ENCODE data around the gene TCF20.

DNA sequence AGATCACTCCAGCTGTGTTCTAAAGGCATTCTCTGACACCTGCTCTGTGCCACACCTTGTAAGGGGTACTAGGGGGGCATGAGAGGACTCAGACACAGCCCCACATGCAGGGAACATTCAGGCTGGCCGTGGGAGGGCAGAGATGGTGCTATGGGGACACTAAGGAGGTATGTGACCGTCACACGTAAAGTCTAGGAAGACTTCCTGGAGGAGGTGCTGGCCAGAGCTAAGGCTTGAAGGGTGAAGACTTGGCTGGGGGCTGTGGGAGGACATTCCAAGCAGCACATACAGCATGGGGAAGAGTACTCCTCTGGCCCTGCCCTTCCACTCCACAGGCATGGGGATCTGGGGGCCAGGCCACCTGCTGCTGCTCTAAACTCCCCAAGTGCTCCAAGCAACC, 48.5 kb upstream of the TCF20 start:
- TF ChIP-seq SMC3 (IDR thresholded peaks at IDR 0.05; ENCODE audit: low read depth, low read length) (no peak), MXI1 (IDR thresholded peaks at IDR 0.05; ENCODE audit: low read depth, low read length) (no peak), RAD21 (IDR thresholded peaks at IDR 0.05; ENCODE audit: low read length) (no peak), NFIC (IDR thresholded peaks at IDR 0.05; ENCODE audit: borderline replicate concordance) (no peak), FOSL2 (IDR thresholded peaks at IDR 0.05; ENCODE audit: borderline replicate concordance, low read depth) (no peak), TAF1 (IDR thresholded peaks at IDR 0.05; ENCODE audit: borderline replicate concordance, low read depth, low read length) (no peak), EP300 (IDR thresholded peaks at IDR 0.05; ENCODE audit: borderline replicate concordance in 1 of 2, low read depth in 1 of 2, low read length in 1 of 2) (no peak), TCF12 (IDR thresholded peaks at IDR 0.05) (no peak), CHD2 (IDR thresholded peaks at IDR 0.05; ENCODE audit: low read length, partially characterized antibody) (no peak), POLR2AphosphoS5 (IDR thresholded peaks at IDR 0.05; ENCODE audit: low read depth, low read length) (no peak)
- TF ChIP-seq, protein P1, sequence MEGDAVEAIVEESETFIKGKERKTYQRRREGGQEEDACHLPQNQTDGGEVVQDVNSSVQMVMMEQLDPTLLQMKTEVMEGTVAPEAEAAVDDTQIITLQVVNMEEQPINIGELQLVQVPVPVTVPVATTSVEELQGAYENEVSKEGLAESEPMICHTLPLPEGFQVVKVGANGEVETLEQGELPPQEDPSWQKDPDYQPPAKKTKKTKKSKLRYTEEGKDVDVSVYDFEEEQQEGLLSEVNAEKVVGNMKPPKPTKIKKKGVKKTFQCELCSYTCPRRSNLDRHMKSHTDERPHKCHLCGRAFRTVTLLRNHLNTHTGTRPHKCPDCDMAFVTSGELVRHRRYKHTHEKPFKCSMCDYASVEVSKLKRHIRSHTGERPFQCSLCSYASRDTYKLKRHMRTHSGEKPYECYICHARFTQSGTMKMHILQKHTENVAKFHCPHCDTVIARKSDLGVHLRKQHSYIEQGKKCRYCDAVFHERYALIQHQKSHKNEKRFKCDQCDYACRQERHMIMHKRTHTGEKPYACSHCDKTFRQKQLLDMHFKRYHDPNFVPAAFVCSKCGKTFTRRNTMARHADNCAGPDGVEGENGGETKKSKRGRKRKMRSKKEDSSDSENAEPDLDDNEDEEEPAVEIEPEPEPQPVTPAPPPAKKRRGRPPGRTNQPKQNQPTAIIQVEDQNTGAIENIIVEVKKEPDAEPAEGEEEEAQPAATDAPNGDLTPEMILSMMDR (IDR thresholded peaks at IDR 0.05), result no peak
- TF ChIP-seq, protein P2, sequence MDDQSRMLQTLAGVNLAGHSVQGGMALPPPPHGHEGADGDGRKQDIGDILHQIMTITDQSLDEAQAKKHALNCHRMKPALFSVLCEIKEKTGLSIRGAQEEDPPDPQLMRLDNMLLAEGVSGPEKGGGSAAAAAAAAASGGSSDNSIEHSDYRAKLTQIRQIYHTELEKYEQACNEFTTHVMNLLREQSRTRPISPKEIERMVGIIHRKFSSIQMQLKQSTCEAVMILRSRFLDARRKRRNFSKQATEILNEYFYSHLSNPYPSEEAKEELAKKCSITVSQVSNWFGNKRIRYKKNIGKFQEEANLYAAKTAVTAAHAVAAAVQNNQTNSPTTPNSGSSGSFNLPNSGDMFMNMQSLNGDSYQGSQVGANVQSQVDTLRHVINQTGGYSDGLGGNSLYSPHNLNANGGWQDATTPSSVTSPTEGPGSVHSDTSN (IDR thresholded peaks at IDR 0.05), result no peak
- TF ChIP-seq, protein P3, sequence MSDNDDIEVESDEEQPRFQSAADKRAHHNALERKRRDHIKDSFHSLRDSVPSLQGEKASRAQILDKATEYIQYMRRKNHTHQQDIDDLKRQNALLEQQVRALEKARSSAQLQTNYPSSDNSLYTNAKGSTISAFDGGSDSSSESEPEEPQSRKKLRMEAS (IDR thresholded peaks at IDR 0.05; ENCODE audit: low read depth), result no peak
- TF ChIP-seq, protein P4, sequence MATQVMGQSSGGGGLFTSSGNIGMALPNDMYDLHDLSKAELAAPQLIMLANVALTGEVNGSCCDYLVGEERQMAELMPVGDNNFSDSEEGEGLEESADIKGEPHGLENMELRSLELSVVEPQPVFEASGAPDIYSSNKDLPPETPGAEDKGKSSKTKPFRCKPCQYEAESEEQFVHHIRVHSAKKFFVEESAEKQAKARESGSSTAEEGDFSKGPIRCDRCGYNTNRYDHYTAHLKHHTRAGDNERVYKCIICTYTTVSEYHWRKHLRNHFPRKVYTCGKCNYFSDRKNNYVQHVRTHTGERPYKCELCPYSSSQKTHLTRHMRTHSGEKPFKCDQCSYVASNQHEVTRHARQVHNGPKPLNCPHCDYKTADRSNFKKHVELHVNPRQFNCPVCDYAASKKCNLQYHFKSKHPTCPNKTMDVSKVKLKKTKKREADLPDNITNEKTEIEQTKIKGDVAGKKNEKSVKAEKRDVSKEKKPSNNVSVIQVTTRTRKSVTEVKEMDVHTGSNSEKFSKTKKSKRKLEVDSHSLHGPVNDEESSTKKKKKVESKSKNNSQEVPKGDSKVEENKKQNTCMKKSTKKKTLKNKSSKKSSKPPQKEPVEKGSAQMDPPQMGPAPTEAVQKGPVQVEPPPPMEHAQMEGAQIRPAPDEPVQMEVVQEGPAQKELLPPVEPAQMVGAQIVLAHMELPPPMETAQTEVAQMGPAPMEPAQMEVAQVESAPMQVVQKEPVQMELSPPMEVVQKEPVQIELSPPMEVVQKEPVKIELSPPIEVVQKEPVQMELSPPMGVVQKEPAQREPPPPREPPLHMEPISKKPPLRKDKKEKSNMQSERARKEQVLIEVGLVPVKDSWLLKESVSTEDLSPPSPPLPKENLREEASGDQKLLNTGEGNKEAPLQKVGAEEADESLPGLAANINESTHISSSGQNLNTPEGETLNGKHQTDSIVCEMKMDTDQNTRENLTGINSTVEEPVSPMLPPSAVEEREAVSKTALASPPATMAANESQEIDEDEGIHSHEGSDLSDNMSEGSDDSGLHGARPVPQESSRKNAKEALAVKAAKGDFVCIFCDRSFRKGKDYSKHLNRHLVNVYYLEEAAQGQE (IDR thresholded peaks at IDR 0.05; ENCODE audit: low read depth, low read length), result no peak

Measured in SK-N-SH (cell line).